ENCODE data around the gene NTNG2.

The NTNG2 gene

GRCh38 chr9:132283863-132284262, 122.0 kb downstream of the NTNG2 start:
- Histone ChIP-seq H3K79me2 (ENCODE audit: insufficient read depth, low read length) (no peaks in the 10 kb centered on the region), H3K4me2 (ENCODE audit: low read depth, low read length, poor library complexity, severe bottlenecking) (no peak overlapping the region), H3K27me3 (ENCODE audit: low read length) (no peaks in the 10 kb centered on the region), H4K20me1 (ENCODE audit: low read depth, low read length) (no peaks in the 10 kb centered on the region), H3K9me3 (ENCODE audit: insufficient read depth, low read length) (no peaks in the 10 kb centered on the region), H2AFZ (ENCODE audit: low read depth, low read length, severe bottlenecking) (no peak overlapping the region), H3K27ac (ENCODE audit: low read depth, low read length) (no peak overlapping the region), H3F3A (ENCODE audit: insufficient read depth) (no peaks in the 10 kb centered on the region), H3K36me3 (ENCODE audit: low read length) (peaks cover 64% of the 10 kb centered on the region), H3K9ac (ENCODE audit: low read length) (no peak overlapping the region), H3K9me2 (replicated peaks; ENCODE audit: insufficient read depth, low read length) (no peaks in the 10 kb centered on the region), H3K4me3 (ENCODE audit: insufficient read depth, low read length, poor library complexity, severe bottlenecking) (no peak overlapping the region)
- TF ChIP-seq CTCF (IDR thresholded peaks at IDR 0.05; ENCODE audit: insufficient read depth, low read length, poor library complexity, severe bottlenecking): no peak
- TF ChIP-seq EZH2phosphoT487 (conservative IDR thresholded peaks at IDR 0.05; ENCODE audit: low read length): no peak

- Histone ChIP-seq H2AFZ (ENCODE audit: low read depth, low read length, severe bottlenecking) (no peak overlapping the region), H3K9me2 (replicated peaks; ENCODE audit: insufficient read depth, low read length) (no peaks in the 10 kb centered on the region), H3K9ac (ENCODE audit: low read length) (no peak overlapping the region), H3K4me3 (ENCODE audit: insufficient read depth, low read length, poor library complexity, severe bottlenecking) (no peak overlapping the region), H3F3A (ENCODE audit: insufficient read depth) (no peaks in the 10 kb centered on the region), H3K27ac (ENCODE audit: low read depth, low read length) (no peak overlapping the region), H3K36me3 (ENCODE audit: low read length) (peaks cover 45% of the 10 kb centered on the region), H3K9me3 (ENCODE audit: insufficient read depth, low read length) (no peaks in the 10 kb centered on the region), H3K27me3 (ENCODE audit: low read length) (no peaks in the 10 kb centered on the region), H3K79me2 (ENCODE audit: insufficient read depth, low read length) (no peaks in the 10 kb centered on the region), H3K4me2 (ENCODE audit: low read depth, low read length, poor library complexity, severe bottlenecking) (no peak overlapping the region), H4K20me1 (ENCODE audit: low read depth, low read length) (peaks cover 3% of the 10 kb centered on the region; the same call in 1 of the 2 replicates)
- no peak for TF ChIP-seq EZH2phosphoT487 (conservative IDR thresholded peaks at IDR 0.05; ENCODE audit: low read length)
- no peak for TF ChIP-seq CTCF (IDR thresholded peaks at IDR 0.05; ENCODE audit: insufficient read depth, low read length, poor library complexity, severe bottlenecking)
Measured at GRCh38 chr9:132287256-132287760, 125.5 kb downstream of the NTNG2 start.

GRCh38 chr9:132288361-132288760, 126.5 kb downstream of the NTNG2 start:
- H3K4me3 ChIP-seq (ENCODE audit: insufficient read depth, low read length, poor library complexity, severe bottlenecking): no peak overlapping the region
- no peaks in the 10 kb centered on the region for H3K9me3 ChIP-seq (ENCODE audit: insufficient read depth, low read length)
- no peaks in the 10 kb centered on the region for H3K9me2 ChIP-seq (replicated peaks; ENCODE audit: insufficient read depth, low read length)
- no peaks in the 10 kb centered on the region for H3K79me2 ChIP-seq (ENCODE audit: insufficient read depth, low read length)
- H3F3A ChIP-seq (ENCODE audit: insufficient read depth): no peaks in the 10 kb centered on the region
- H3K27me3 ChIP-seq (ENCODE audit: low read length): no peaks in the 10 kb centered on the region
- no peak overlapping the region for H3K4me2 ChIP-seq (ENCODE audit: low read depth, low read length, poor library complexity, severe bottlenecking)
- no peak overlapping the region for H3K9ac ChIP-seq (ENCODE audit: low read length)
- peaks cover 39% of the 10 kb centered on the region for H3K36me3 ChIP-seq (ENCODE audit: low read length)
- TF ChIP-seq EZH2phosphoT487 (conservative IDR thresholded peaks at IDR 0.05; ENCODE audit: low read length) (no peak), CTCF (IDR thresholded peaks at IDR 0.05; ENCODE audit: insufficient read depth, low read length, poor library complexity, severe bottlenecking) (no peak)
- H4K20me1 ChIP-seq (ENCODE audit: low read depth, low read length): peaks cover 3% of the 10 kb centered on the region; the same call in 1 of the 2 replicates
- no peak overlapping the region for H3K27ac ChIP-seq (ENCODE audit: low read depth, low read length)
- no peak overlapping the region for H2AFZ ChIP-seq (ENCODE audit: low read depth, low read length, severe bottlenecking)

Data from SU-DHL-6 (cell line).